Astrocyte of the spinal cord (primary cell): ENCODE results near the gene GNG8.
A peak's percentile ranks its signal among the peaks of the same experiment; 100 is the strongest.

ENCODE experiments used
- DNase-seq: peaks from one replicate; pipeline ENCODE4 v3.0.0; 2011; ENCODE audit warnings: low read depth, low spot score
- H3K4me3 ChIP-seq: 2 replicates; pipeline ENCODE4 v1.5.1; 2011; ENCODE audit warnings: low read depth, mild to moderate bottlenecking, low read length, moderate library complexity
- CTCF ChIP-seq: IDR thresholded peaks from 2 replicates; pipeline ENCODE4 v1.5.1; 2012; ENCODE audit warnings: low read depth, mild to moderate bottlenecking, low read length, inconsistent platforms
- in situ Hi-C: cut with HindIII; loops from 2 replicates; pipeline ENCODE4 v1.10.0; 2017; ENCODE audit warnings: low sequenced_read_pairs

Gene GNG8

GRCh38 chr19:46611776-46612175 is 24.2 kb downstream of the GNG8 start:
- in situ Hi-C loops: no loop called here
- no peak for TF ChIP-seq CTCF
- no peak overlapping the region for H3K4me3 ChIP-seq
- no peak for DNase-seq

- H3K4me3 ChIP-seq: no peak overlapping the region
- in situ Hi-C loops: no loop called here
- peak; percentile 56 for DNase-seq
- no peak for TF ChIP-seq CTCF
Observed at GRCh38 chr19:46610851-46611770, 24.9 kb downstream of the GNG8 start.

GRCh38 chr19:46610413-46610775 is 25.6 kb downstream of the GNG8 start:
- H3K4me3 ChIP-seq: no peak overlapping the region
- no peak for DNase-seq
- in situ Hi-C loops: no loop called here
- TF ChIP-seq CTCF: no peak

- no peak for TF ChIP-seq CTCF
- in situ Hi-C loops: no loop called here
- H3K4me3 ChIP-seq: no peak overlapping the region
- no peak for DNase-seq
Observed at GRCh38 chr19:46609511-46610412, 26.2 kb downstream of the GNG8 start.

GRCh38 chr19:46608581-46609345 is 27.2 kb downstream of the GNG8 start:
- no peak for TF ChIP-seq CTCF
- no peak for DNase-seq
- no peak overlapping the region for H3K4me3 ChIP-seq
- in situ Hi-C loops: no loop called here

- no peak for DNase-seq
- no peak overlapping the region for H3K4me3 ChIP-seq
- TF ChIP-seq CTCF: no peak
- in situ Hi-C loops: no loop called here
Observed at GRCh38 chr19:46608178-46608577, 27.8 kb downstream of the GNG8 start.
